ENCODE results near the gene CSH2. TPM values are rescaled to one million over a fixed set of nuclear protein-coding genes. Genes with fewer than 3 reads are reported as not detected.
"Not testable (repeated sequence)": the region's sequence is repeated elsewhere in the genome, so short reads cannot be mapped to it uniquely, and the experiment has no call there.

CSH2 gene
- total and polyA plus RNA-seq, 9 of the 15 experiments (the other 6 are each of a cell fraction or from before 2014, with no cell fraction given) = not detected

DNA sequence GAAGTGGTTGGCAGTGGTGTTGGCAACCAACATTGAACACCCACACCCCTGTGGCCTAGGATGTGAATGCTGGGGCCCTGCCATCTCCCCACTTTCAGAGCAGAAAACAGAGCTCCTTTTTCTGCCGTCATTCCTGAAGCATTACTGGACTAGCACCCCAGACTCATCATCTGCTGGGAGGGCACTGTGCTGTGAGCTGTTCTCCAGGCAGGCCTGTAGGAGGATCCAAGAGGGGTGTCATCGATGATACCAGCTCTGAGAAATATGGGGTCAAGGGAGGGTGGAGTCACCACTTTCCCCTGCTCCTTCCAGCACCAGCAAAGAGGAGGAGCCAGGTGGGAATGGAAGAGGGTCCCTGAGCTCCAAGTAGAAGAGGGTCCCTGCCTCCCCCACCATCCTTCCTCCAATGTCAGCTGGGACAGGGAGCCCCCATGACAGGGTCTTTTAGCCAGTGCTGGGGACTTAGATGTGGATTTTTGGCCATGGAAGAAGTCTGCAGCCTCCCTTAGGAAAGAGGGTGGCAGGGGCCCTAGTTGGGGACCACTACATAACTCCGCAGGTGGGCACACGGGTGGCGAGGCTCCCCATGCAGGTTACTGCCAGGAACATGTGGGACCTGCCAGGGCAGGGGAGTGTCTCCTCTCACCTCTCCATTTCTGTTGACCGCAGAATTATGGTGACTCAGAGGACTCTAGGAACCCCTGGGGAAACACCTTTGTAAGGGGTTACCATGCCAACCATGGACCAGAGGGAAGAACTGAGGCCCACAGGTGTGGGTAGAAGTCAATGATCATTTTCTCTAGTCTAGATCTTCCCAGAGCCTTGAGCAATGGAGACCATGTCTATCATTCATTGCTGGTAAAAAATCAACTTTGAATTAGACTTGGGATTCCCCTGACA is 25.7 kb upstream of the CSH2 start:
- intact Hi-C loops (cut with micrococcal nuclease); H4K20me1 ChIP-seq (replicated peaks; ENCODE audit: control insufficient read depth, insufficient read depth, low read length); BruUV-seq (replicated peaks); H3K36me3 ChIP-seq (ENCODE audit: control insufficient read depth, insufficient read depth, low read length); in situ Hi-C loops (cut with MboI); FAIRE-seq; DNase-seq (ENCODE audit: extremely low read depth in 1 of 4, low spot score in 3 of 4); H3K4me2 ChIP-seq (ENCODE audit: insufficient read depth, low read length); CTCF ChIA-PET (ENCODE audit: low intra/inter-chr PET ratio); H3K9ac ChIP-seq (ENCODE audit: insufficient read depth in 1 of 2, low read depth in 2 of 2, low read length in 2 of 2); H3K4me3 ChIP-seq; H3K9me3 ChIP-seq (replicated peaks; ENCODE audit: control insufficient read depth, insufficient read depth, low read depth, low read length); H3K4me1 ChIP-seq (replicated peaks in 1 of 2; ENCODE audit: control insufficient read depth in 2 of 2, insufficient read depth in 2 of 2, low read length in 2 of 2); H2AFZ ChIP-seq (ENCODE audit: low read depth, low read length); H3K27ac ChIP-seq (ENCODE audit: extremely low read depth, low read depth, low read length); H3K79me2 ChIP-seq (ENCODE audit: control insufficient read depth, insufficient read depth, low read length); H3K9me1 ChIP-seq (ENCODE audit: control insufficient read depth, insufficient read depth, low read length): not testable (repeated sequence)
- ATAC-seq = peak; percentile 26; the same call in 1 of the 3 replicates
- peak; percentile 43 for TF ChIP-seq RFX1 (IDR thresholded peaks at IDR 0.05)
- peaks cover 0 to 22% of the 10 kb centered on the region in 2 experiments; a peak in 4 of 5 replicates for H3K27me3 ChIP-seq (ENCODE audit: control insufficient read depth in 2 of 2, insufficient read depth in 2 of 2, low read length in 2 of 2)
- POLR2A ChIA-PET = interaction anchor here (1.7 kb wide), 1 partner anchor 18 kb away, joined by 5 read pairs; the partner anchor contains the start of gene GH2
- WGBS (ENCODE audit: insufficient coverage, low coverage, missing lambda C conversion rate) = 8% methylated on average over 5 of the region's 6 CpGs

DNA sequence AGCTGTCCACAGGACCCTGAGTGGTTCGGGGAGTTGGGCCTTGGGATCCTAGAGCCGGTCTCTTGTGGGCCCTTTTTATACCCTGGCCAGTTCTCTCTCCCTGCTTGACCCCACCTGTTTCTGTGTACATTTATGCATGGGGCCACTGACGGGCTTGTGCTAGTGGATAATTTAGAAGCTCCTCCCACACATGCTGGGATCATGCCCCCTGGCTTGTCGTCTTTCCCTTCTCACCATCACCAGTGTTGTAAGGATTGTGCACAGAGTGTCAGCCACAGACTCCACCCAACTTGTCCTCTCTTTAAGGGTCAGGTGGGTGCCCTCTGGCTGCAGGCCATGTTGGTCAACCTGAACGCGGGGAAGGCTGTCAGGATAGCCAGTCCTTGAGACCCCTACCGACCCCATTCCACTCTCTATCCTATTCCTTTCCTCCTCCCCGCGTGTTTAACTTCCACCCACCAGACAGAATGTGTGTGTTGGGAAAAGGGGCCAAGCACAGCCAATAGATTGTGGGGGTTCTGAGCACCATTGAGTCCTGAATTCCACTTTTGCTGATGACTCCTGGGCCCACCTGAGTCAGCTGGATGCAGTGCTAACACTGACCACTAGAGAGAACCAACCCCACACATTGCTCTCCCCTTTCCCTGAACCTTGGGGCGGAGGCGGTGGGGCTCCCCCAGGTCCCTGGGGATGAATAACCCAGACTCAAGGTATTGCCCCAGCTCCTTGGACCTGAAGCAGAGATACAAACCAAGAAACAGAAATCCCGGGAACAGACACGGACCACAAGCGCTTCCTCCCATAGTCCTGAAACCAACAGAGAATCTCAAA is 23.3 kb upstream of the CSH2 start, which contains the start of gene CSH1:
CSH1 (minus strand) TSS at position 51 of the 831 bp plus-strand sequence. CDS start 63 bp downstream, outside the sequence.
- CTCF ChIA-PET (ENCODE audit: low intra/inter-chr PET ratio); H2AFZ ChIP-seq (ENCODE audit: low read depth, low read length); DNase-seq (ENCODE audit: extremely low read depth in 1 of 4, low spot score in 3 of 4); H4K20me1 ChIP-seq (replicated peaks; ENCODE audit: control insufficient read depth, insufficient read depth, low read length); intact Hi-C loops (cut with micrococcal nuclease); H3K9me1 ChIP-seq (ENCODE audit: control insufficient read depth, insufficient read depth, low read length); H3K79me2 ChIP-seq (ENCODE audit: control insufficient read depth, insufficient read depth, low read length); H3K4me1 ChIP-seq (replicated peaks in 1 of 2; ENCODE audit: control insufficient read depth in 2 of 2, insufficient read depth in 2 of 2, low read length in 2 of 2); H3K4me2 ChIP-seq (ENCODE audit: insufficient read depth, low read length); H3K9me3 ChIP-seq (replicated peaks; ENCODE audit: control insufficient read depth, insufficient read depth, low read depth, low read length); H3K9ac ChIP-seq (ENCODE audit: insufficient read depth in 1 of 2, low read depth in 2 of 2, low read length in 2 of 2); BruUV-seq (replicated peaks); H3K4me3 ChIP-seq; H3K36me3 ChIP-seq (ENCODE audit: control insufficient read depth, insufficient read depth, low read length); in situ Hi-C loops (cut with MboI); H3K27ac ChIP-seq (ENCODE audit: extremely low read depth, low read depth, low read length): not testable (repeated sequence)
- H3K27me3 ChIP-seq (ENCODE audit: control insufficient read depth in 2 of 2, insufficient read depth in 2 of 2, low read length in 2 of 2) = peaks cover 0 to 14% of the 10 kb centered on the region in 2 experiments; a peak in 3 of 5 replicates
- POLR2A ChIA-PET = interaction anchor here (0.7 kb wide), 1 partner anchor 397 kb away, joined by 3 read pairs; no protein-coding TSS in a partner anchor
- WGBS (ENCODE audit: insufficient coverage, low coverage, missing lambda C conversion rate) = 0% methylated on average over 1 of the region's 14 CpGs
- peak; percentile 84 for ATAC-seq
- FAIRE-seq = peak; percentile 83

DNA sequence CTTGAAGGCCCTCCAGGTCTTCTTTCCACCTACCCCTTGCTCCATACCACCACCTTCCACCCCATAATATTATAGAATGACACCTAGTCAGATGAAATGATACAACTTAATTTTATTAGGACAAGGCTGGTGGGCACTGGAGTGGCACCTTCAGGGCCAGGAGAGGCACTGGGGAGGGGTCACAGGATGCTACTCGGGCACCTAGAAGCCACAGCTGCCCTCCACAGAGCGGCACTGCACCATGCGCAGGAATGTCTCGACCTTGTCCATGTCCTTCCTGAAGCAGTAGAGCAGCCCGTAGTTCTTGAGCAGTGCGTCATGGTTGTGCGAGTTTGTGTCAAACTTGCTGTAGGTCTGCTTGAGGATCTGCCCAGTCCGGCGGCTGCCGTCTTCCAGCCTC is 21.3 kb upstream of the CSH2 start:
- intact Hi-C loops (cut with micrococcal nuclease) = not testable (repeated sequence)

More for the DNA sequence above, 21.3 kb upstream of the CSH2 start:
- ATAC-seq; H3K9ac ChIP-seq (ENCODE audit: insufficient read depth in 1 of 2, low read depth in 2 of 2, low read length in 2 of 2); H2AFZ ChIP-seq (ENCODE audit: low read depth, low read length); H3K79me2 ChIP-seq (ENCODE audit: control insufficient read depth, insufficient read depth, low read length); FAIRE-seq; H3K9me3 ChIP-seq (replicated peaks; ENCODE audit: control insufficient read depth, insufficient read depth, low read depth, low read length); H3K4me3 ChIP-seq; in situ Hi-C loops (cut with MboI); H3K9me1 ChIP-seq (ENCODE audit: control insufficient read depth, insufficient read depth, low read length); H3K4me2 ChIP-seq (ENCODE audit: insufficient read depth, low read length); H3K27ac ChIP-seq (ENCODE audit: extremely low read depth, low read depth, low read length); H3K36me3 ChIP-seq (ENCODE audit: control insufficient read depth, insufficient read depth, low read length); BruUV-seq (replicated peaks); H4K20me1 ChIP-seq (replicated peaks; ENCODE audit: control insufficient read depth, insufficient read depth, low read length); H3K4me1 ChIP-seq (replicated peaks in 1 of 2; ENCODE audit: control insufficient read depth in 2 of 2, insufficient read depth in 2 of 2, low read length in 2 of 2); CTCF ChIA-PET (ENCODE audit: low intra/inter-chr PET ratio); DNase-seq (ENCODE audit: extremely low read depth in 1 of 4, low spot score in 3 of 4); POLR2A ChIA-PET: not testable (repeated sequence)
- peaks cover 0 to 13% of the 10 kb centered on the region in 2 experiments; a peak in 3 of 5 replicates for H3K27me3 ChIP-seq (ENCODE audit: control insufficient read depth in 2 of 2, insufficient read depth in 2 of 2, low read length in 2 of 2)
- 11% methylated on average over 4 of the region's 10 CpGs for WGBS (ENCODE audit: insufficient coverage, low coverage, missing lambda C conversion rate)

Data from K562 (cell line).